HEK293T (cell line): ENCODE results near the gene PEX14.

Experiments used
- BHLHE40 ChIP-seq: fragments of 450-650 bp; IDR thresholded peaks from 2 replicates; pipeline ENCODE4 v1.6.1; 2016; ENCODE audit warnings: mild to moderate bottlenecking, moderate library complexity, borderline replicate concordance
- ELF4 ChIP-seq: fragments of 450-650 bp; IDR thresholded peaks from 2 replicates; pipeline ENCODE4 v1.6.1; 2017; ENCODE audit warnings: antibody characterized with exemption
- HDGF ChIP-seq: fragments of 450-650 bp; IDR thresholded peaks from 2 replicates; pipeline ENCODE4 v1.6.1; 2017; ENCODE audit warnings: antibody characterized with exemption, borderline replicate concordance
- TARDBP ChIP-seq: fragments of 450-650 bp; IDR thresholded peaks from 2 replicates; pipeline ENCODE4 v1.6.1; 2016

GRCh38 chr1:10653370-10654125 is 178.8 kb downstream of the PEX14 start:
- no peak for TF ChIP-seq BHLHE40
- no peak for TF ChIP-seq ELF4
- TF ChIP-seq HDGF = no peak
- no peak for TF ChIP-seq TARDBP
